ENCODE measurements around the gene ZNF544.

Gene ZNF544

GRCh38 chr19:58229255-58229639, 533 bp downstream of the ZNF544 start:
- no peak for TF ChIP-seq EZH2phosphoT487 (IDR thresholded peaks at IDR 0.05; ENCODE audit: low read length)
- TF ChIP-seq CTCF (IDR thresholded peaks at IDR 0.05; ENCODE audit: low read length): no peak
- no peak for TF ChIP-seq EZH2 (optimal IDR thresholded peaks at IDR 0.05; ENCODE audit: low read depth, low read length)
- Histone ChIP-seq H3K9me3 (replicated peaks; ENCODE audit: insufficient read depth, low read length) (no peaks in the 10 kb centered on the region), H3K27me3 (replicated peaks; ENCODE audit: insufficient read depth, low read length) (no peaks in the 10 kb centered on the region), H3K9ac (ENCODE audit: low read length) (no peak overlapping the region; the same call in 1 of the 2 replicates), H3K4me3 (ENCODE audit: low read length) (peak overlapping the region; percentile 59; the same call in 1 of the 2 replicates), H3K36me3 (replicated peaks; ENCODE audit: insufficient read depth, low read length) (no peaks in the 10 kb centered on the region; the same call in 1 of the 2 replicates), H3F3A (ENCODE audit: insufficient read depth, low read length) (no peaks in the 10 kb centered on the region), H3K27ac (ENCODE audit: low read length) (no peak overlapping the region), H2AFZ (ENCODE audit: low read length) (no peak overlapping the region), H4K20me1 (ENCODE audit: insufficient read depth, low read length) (no peaks in the 10 kb centered on the region), H3K9me2 (replicated peaks; ENCODE audit: insufficient read depth, low read length) (no peaks in the 10 kb centered on the region), H3K79me2 (ENCODE audit: low read length) (no peaks in the 10 kb centered on the region), H3K4me2 (ENCODE audit: low read depth, low read length) (no peak overlapping the region), H3K4me1 (ENCODE audit: low read length) (no peaks in the 10 kb centered on the region)
- no peak for DNase-seq

- H3K36me3 ChIP-seq (replicated peaks; ENCODE audit: insufficient read depth, low read length): no peaks in the 10 kb centered on the region
- no peak for TF ChIP-seq EZH2phosphoT487 (IDR thresholded peaks at IDR 0.05; ENCODE audit: low read length)
- no peak for TF ChIP-seq EZH2 (optimal IDR thresholded peaks at IDR 0.05; ENCODE audit: low read depth, low read length)
- TF ChIP-seq CTCF (IDR thresholded peaks at IDR 0.05; ENCODE audit: low read length): no peak
- no peak overlapping the region for H2AFZ ChIP-seq (ENCODE audit: low read length)
- no peaks in the 10 kb centered on the region for H4K20me1 ChIP-seq (ENCODE audit: insufficient read depth, low read length)
- no peaks in the 10 kb centered on the region for H3K27me3 ChIP-seq (replicated peaks; ENCODE audit: insufficient read depth, low read length)
- DNase-seq: no peak
- H3K9me3 ChIP-seq (replicated peaks; ENCODE audit: insufficient read depth, low read length): no peaks in the 10 kb centered on the region
- H3K9me2 ChIP-seq (replicated peaks; ENCODE audit: insufficient read depth, low read length): no peaks in the 10 kb centered on the region
- H3K4me3 ChIP-seq (ENCODE audit: low read length): no peak overlapping the region
- no peaks in the 10 kb centered on the region for H3K79me2 ChIP-seq (ENCODE audit: low read length)
- no peak overlapping the region for H3K9ac ChIP-seq (ENCODE audit: low read length)
- no peak overlapping the region for H3K27ac ChIP-seq (ENCODE audit: low read length)
- no peaks in the 10 kb centered on the region for H3K4me1 ChIP-seq (ENCODE audit: low read length)
- H3F3A ChIP-seq (ENCODE audit: insufficient read depth, low read length): no peaks in the 10 kb centered on the region
- no peak overlapping the region for H3K4me2 ChIP-seq (ENCODE audit: low read depth, low read length)
Measured at GRCh38 chr19:58237324-58237723, 8.6 kb downstream of the ZNF544 start.

- Histone ChIP-seq H3K9me3 (replicated peaks; ENCODE audit: insufficient read depth, low read length) (no peaks in the 10 kb centered on the region; the same call in 1 of the 2 replicates), H3K36me3 (replicated peaks; ENCODE audit: insufficient read depth, low read length) (no peaks in the 10 kb centered on the region)
- DNase-seq: no peak
Measured at GRCh38 chr19:58243351-58243750, 14.6 kb downstream of the ZNF544 start.

More at GRCh38 chr19:58243351-58243750, 14.6 kb downstream of the ZNF544 start:
- H3F3A ChIP-seq (ENCODE audit: insufficient read depth, low read length): no peaks in the 10 kb centered on the region
- H3K79me2 ChIP-seq (ENCODE audit: low read length): no peaks in the 10 kb centered on the region
- H3K4me2 ChIP-seq (ENCODE audit: low read depth, low read length): no peak overlapping the region
- H3K27me3 ChIP-seq (replicated peaks; ENCODE audit: insufficient read depth, low read length): no peaks in the 10 kb centered on the region
- no peaks in the 10 kb centered on the region for H3K9me2 ChIP-seq (replicated peaks; ENCODE audit: insufficient read depth, low read length)
- no peak for TF ChIP-seq EZH2 (optimal IDR thresholded peaks at IDR 0.05; ENCODE audit: low read depth, low read length)
- no peak for TF ChIP-seq CTCF (IDR thresholded peaks at IDR 0.05; ENCODE audit: low read length)
- TF ChIP-seq EZH2phosphoT487 (IDR thresholded peaks at IDR 0.05; ENCODE audit: low read length): no peak
- no peak overlapping the region for H3K27ac ChIP-seq (ENCODE audit: low read length)
- no peak overlapping the region for H3K9ac ChIP-seq (ENCODE audit: low read length)
- H2AFZ ChIP-seq (ENCODE audit: low read length): no peak overlapping the region
- no peaks in the 10 kb centered on the region for H3K4me1 ChIP-seq (ENCODE audit: low read length)
- H3K4me3 ChIP-seq (ENCODE audit: low read length): no peak overlapping the region
- H4K20me1 ChIP-seq (ENCODE audit: insufficient read depth, low read length): no peaks in the 10 kb centered on the region
